Suppressor macrophage (primary cell): Measurements from ENCODE around the gene ADH7.
A peak's percentile ranks its signal among the peaks of the same experiment; 100 is the strongest.

Experiments
- DNase-seq, 4 experiments: peaks; one replicate each; pipeline ENCODE4 v3.0.0-alpha.2; 2020 to 2022

The ADH7 gene

GRCh38 chr4:99414902-99415301 is 20.2 kb downstream of the ADH7 start:
- peak in 1 of 4 experiments; percentile 13 for DNase-seq

GRCh38 chr4:99414401-99414800 is 20.7 kb downstream of the ADH7 start:
- DNase-seq = no peak

DNA sequence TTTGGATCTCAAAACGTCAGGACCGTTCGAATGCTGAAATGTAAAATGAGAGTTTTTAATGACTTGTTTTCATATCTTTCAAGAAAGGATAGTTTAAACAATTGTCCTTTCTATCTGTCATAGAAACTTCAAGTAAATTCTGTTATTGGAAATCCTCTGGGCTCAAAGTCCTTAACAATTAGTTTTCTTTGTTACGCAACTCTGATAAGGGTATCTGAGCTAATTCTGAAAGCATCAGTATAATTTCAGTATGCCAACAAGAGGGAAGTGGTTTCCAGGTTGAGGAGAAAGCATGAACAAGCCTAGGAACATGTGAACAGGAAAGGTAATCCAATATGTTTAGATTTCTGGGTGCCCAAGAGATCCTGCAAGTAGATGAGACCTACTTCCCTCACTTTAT is 22.0 kb downstream of the ADH7 start:
- DNase-seq = no peak

DNA sequence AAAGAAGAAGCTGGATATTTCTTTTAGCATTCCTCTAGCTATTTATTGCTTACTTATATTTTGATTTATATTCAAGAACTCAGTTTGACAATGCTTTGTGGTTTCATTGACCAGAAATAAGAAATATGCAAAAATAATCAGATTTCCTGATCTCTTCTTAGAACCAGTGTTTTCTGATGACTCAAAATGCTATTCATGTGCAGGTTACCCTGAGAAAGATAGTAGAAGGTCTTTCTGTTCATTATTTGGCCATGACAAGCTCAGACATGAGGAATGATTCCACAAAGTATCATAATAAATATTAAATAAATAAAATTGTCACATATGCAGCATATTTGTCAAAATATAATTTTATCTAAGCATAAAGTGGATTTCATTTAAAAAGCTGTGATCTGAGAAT is 24.1 kb downstream of the ADH7 start:
- DNase-seq = no peak

GRCh38 chr4:99410075-99410474 is 25.1 kb downstream of the ADH7 start:
- DNase-seq = no peak

- DNase-seq = no peak
Measured at GRCh38 chr4:99408346-99408745, 26.8 kb downstream of the ADH7 start.

- peak; percentile 70 to 83 (median 76) for DNase-seq
Measured at GRCh38 chr4:99405433-99406115, 29.6 kb downstream of the ADH7 start.

GRCh38 chr4:99404595-99405287 is 30.4 kb downstream of the ADH7 start:
- DNase-seq = peak in 2 of 4 experiments; percentile 2

DNA sequence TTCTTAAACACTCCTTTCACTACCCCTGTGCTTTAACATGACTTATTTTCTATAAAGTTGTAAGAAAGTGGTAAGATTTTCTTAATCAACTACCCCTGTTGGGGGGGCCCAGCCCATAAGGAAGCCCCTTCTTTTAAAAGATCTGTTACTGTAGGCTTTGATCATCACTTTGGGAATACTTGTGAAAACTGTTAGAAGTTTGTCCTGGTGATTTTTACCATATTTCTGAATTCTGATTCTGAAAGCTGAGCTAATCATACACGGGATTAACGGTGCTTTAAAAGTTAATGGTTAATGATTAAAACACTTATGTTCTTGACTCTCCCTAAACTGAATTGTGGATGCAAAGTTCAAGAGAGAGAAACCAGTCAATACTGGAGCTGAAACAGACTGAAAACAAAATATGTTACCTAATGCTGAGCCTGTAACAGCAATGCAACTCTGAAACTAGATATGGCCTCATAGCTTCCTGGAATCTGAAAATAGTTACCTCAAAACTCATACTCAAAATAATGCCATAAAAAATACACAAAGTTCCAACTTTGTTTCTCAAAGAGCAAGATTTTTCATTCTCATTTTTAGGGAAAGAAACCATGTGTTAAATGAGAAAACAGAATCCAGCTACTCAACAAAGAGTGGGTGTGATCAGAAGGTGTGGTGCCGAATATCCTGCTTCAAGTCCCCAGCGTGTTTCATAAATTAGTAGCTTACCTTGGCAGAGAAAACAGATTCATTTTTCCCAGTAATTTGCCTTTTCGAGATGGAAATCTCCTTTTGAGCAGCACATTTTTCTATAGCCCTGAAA is 31.6 kb downstream of the ADH7 start:
- no peak for DNase-seq

GRCh38 chr4:99402765-99403164 is 32.4 kb downstream of the ADH7 start:
- DNase-seq = no peak

GRCh38 chr4:99400831-99401230 is 34.3 kb downstream of the ADH7 start:
- no peak for DNase-seq

GRCh38 chr4:99399017-99399416 is 36.1 kb downstream of the ADH7 start:
- no peak for DNase-seq

DNA sequence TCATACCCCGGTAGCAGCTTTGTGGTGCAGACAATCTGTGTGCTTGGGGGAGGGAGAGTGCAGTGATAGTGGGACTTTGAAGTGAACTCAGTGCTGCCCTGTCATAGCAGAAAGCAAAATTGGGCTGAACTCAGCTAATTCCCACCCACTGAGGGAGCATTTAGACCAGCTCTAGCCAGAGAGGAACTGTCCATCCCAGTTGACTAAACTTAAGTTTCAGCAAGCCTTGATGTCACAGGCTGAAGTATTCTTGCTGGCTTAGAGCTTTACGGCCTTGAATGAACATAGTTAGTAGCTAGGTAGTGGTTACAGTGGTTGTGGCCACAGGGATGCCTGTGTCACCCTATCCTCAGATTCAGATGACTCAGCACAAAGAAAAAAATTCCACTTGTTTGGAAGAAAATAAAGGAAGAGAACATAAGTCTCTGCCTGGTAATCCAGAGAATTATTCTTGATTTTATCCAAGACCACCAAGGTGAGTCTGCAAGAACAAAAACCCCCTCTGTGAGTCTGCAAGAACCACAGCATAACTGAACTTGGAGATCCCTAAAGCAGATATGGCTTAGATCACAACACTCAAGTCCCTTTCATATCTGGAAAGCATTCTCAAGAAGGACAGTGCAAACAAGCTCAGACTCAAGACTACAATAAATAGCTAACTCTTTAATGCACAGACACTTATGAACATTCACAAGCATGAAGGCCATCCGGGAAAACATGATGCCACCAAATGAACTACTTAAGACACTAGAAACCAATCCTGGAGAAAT is 39.4 kb downstream of the ADH7 start:
- no peak for DNase-seq

DNA sequence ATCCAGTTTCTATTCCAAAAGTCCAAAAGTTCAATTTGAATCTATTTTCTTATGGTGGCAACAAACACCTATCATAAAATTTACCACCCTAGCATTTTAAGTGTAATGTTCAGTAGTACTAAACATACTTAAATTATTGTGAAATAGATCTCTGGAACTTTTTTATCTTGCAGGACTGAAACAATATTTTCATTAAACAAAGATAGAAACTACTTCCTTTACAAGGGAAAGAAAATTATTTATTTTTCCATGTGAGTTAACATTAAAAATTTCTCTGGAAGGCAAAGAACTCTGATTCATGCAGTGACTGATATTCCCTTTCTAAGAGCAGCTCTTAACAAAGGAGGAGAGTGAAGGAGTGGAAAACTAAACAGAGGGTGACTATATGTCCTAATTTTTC is 40.2 kb downstream of the ADH7 start:
- no peak for DNase-seq

DNA sequence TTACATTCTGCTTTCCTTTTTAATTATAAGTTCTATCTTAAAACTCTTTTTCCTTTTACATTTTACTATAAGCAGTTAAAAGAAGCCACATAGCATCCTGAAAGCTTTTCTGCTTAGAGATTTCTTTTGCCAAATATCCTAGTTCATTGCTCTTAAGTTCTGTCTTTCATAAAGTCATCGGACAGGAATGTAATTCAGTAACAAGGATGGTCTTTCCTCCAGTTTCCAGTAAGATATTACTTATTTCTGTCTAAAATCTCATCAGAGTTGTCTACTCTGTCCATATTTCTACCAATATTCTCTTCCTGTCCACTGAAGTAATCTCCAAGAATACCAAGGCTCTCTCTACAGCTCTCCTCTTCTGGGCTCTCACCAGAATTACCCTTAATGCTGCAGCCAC is 45.1 kb downstream of the ADH7 start:
- DNase-seq = no peak

GRCh38 chr4:99389606-99390005 is 45.5 kb downstream of the ADH7 start:
- no peak for DNase-seq

DNA sequence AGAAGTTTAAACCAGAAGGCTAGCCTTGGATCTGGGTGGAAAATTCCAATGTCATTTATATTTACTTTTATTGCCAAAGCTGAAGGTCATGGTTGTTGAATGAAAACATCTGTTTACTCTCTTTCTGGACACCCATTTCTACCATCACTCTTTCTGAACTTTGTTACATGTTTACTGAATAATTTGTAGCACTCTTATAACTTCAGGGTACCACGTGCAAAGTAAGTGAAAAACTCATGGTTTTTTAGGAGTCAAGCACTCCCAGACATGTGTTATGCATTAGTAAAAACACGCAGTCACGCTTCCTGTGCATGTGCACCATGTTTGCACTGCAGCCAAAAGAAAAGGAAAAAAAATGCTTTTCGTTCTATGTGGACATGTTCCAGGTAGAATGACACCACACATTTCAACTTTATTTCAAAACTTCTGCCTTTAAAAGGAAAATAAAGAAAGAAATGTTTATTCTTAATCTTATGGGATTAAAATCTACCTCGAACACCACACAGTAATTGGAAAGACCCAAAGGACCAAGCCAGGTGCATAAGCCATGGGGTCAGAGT is 51.2 kb downstream of the ADH7 start:
- no peak for DNase-seq

- no peak for DNase-seq
Measured at GRCh38 chr4:99383399-99383798, 51.7 kb downstream of the ADH7 start.

DNA sequence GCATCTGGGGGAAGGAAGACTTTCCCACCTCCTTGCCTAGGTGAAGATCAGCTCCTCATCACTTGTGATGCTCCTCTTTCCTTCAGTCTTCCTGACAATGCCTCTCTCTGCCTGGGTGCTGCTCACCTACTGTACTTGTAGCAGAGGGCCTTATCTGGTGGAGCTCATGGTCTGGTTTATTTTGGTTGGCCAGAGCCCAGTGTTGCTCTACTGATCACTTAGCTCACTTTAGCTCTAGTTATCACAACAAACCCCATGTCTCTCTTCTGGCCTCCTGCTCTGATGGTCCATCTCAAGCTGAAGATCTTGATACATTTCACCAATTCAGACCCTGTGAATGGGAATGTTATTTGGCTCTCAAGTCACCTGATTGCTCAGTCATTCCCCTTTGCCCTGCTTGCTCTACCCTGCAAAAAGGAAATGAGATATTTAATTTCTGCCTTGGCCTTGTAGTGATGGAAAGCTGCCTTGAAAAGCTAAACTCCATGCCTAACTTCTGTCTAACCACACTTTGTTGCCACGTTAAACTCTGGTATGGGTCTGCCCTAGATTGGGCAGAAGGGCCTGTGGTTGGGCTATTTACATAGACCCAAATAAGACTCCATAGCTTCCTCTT is 52.3 kb downstream of the ADH7 start:
- DNase-seq = no peak

GRCh38 chr4:99381588-99382175 is 53.5 kb downstream of the ADH7 start:
- no peak for DNase-seq

- DNase-seq = no peak
Measured at GRCh38 chr4:99379571-99379970, 55.6 kb downstream of the ADH7 start.

DNA sequence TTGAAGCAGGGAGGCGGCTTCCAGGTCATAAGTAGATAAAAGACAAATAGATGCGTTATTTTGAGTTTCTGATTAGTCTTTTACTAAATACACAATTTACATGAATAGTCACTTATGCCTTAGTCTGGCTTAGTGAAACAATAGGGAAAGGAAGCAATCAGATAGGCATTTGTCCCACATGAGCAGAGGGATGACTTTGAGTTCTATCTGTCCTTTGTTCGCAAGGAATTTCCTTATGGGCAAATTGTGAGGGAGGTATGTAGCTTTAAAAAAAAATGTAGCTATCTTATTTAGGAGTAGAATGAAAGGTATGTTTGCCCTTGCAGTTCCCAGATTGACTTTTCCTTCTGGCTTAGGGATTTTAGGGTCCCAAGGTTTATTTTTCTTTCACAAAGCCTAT is 56.3 kb downstream of the ADH7 start:
- no peak for DNase-seq
